ENCODE data around the gene DRC7.

DNA sequence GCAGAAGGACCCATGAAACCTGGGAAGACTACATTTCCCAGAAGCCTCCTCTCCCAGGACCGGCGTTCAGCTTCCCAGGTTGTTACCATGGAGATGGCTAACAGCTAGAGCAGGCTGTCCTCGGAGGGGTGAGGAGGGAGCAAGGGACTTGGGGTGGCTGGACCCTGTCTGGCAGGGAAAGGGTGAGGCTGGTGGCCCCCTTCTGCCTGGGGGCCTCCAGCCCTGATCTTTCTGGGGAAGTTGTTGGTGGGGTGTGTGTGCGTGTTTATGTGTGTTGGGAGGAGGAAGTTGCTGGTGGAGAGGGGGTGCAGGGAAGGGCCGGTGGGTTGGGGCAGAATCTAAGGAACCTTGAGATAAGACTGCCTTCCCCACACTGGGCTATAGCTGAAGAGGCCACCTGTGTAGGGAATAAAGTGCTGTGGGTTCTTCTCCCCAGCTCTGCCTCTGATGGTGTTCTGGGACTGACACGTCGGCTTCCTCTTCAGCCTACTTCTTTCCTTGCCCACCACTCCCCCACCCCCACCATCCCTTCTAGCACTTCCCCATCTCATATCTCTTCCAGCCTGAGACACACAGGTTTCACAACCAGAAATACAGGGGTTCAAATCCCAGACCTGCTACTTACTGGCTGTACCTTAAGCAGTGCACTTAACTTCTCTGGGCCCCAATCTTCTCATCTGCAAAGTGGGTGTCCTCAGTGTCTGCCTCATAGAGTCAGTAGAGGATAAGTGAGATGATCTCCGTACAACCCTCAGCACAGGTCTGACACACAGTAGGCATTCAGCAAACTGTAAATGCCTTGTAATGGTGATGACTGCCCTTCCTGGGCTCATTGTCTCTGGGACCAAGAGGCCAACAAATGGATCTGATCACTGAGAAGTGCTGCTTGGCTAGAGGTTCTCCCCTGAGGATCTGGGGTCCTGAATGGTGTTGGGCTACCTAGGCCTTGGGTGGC lies at the start of gene DRC7:
- TF ChIP-seq, protein P1, sequence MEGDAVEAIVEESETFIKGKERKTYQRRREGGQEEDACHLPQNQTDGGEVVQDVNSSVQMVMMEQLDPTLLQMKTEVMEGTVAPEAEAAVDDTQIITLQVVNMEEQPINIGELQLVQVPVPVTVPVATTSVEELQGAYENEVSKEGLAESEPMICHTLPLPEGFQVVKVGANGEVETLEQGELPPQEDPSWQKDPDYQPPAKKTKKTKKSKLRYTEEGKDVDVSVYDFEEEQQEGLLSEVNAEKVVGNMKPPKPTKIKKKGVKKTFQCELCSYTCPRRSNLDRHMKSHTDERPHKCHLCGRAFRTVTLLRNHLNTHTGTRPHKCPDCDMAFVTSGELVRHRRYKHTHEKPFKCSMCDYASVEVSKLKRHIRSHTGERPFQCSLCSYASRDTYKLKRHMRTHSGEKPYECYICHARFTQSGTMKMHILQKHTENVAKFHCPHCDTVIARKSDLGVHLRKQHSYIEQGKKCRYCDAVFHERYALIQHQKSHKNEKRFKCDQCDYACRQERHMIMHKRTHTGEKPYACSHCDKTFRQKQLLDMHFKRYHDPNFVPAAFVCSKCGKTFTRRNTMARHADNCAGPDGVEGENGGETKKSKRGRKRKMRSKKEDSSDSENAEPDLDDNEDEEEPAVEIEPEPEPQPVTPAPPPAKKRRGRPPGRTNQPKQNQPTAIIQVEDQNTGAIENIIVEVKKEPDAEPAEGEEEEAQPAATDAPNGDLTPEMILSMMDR (IDR thresholded peaks at IDR 0.05), result no peak
- no peak for TF ChIP-seq POLR2A (IDR thresholded peaks at IDR 0.05)

All from Peyer's patch (tissue), 4 donors.